Endothelial cell of umbilical vein (primary cell): ENCODE data around the gene ANXA4.

Experiments
- CTCF ChIP-seq, 2 donors: IDR thresholded peaks; 1 replicate in 1 of 2; 2 replicates in 1 of 2; pipeline ENCODE4 v1.5.1; 2011; ENCODE audit warnings: low read length in 2 of 2, mild to moderate bottlenecking in 2 of 2, moderate library complexity in 2 of 2, control low read depth in 1 of 2, inconsistent platforms in 1 of 2, low read depth in 1 of 2; ENCODE audit not compliant: insufficient read depth in 1 of 2; ENCODE audit errors: extremely low read depth in 1 of 2
- EZH2 ChIP-seq: IDR thresholded peaks from 2 replicates; pipeline ENCODE4 v1.6.1; 2012; ENCODE audit warnings: borderline replicate concordance, low read depth, mild to moderate bottlenecking, moderate library complexity, low read length, inconsistent platforms; ENCODE audit not compliant: severe bottlenecking
- MAX ChIP-seq: IDR thresholded peaks from 2 replicates; pipeline ENCODE4 v1.6.1; 2011; ENCODE audit not compliant: insufficient read depth, insufficient read length
- POLR2A ChIP-seq: IDR thresholded peaks from 2 replicates; pipeline ENCODE4 v1.6.1; 2012; ENCODE audit warnings: low read depth, mild to moderate bottlenecking, control low read depth, low read length

GRCh38 chr2:69762513-69763494 lies 20.9 kb downstream of the ANXA4 start:
- TF ChIP-seq POLR2A (no peak), EZH2 (no peak), CTCF (IDR thresholded peaks at IDR 0.05; ENCODE audit: extremely low read depth in 1 of 2, insufficient read depth in 1 of 2, low read depth in 1 of 2, low read length in 2 of 2) (no peak), MAX (no peak)
